BJ (cell line): ENCODE measurements around the gene UBE2I. TPM values are rescaled to one million over a fixed set of nuclear protein-coding genes. Genes with fewer than 3 reads are reported as not detected.
"Not testable (repeated sequence)": the region's sequence is repeated elsewhere in the genome, so short reads cannot be mapped to it uniquely, and the experiment has no call there.

Experiments
- CTCF ChIA-PET: fragments of 350-600 bp; formaldehyde crosslinking; extraction: SDS; loops from one replicate; lab custom pipeline; 2021; ENCODE audit warnings: antibody characterized with exemption, inconsistent platforms; lab: Yijun Ruan, JAX
- POLR2A ChIA-PET: fragments of 300-600 bp; sonication (Branson Sonifier 250); formaldehyde crosslinking; extraction: SDS; loops from one replicate; lab custom pipeline; 2021; ENCODE audit warnings: antibody characterized with exemption; lab: Charles Lee
- DNase-seq: peaks from one replicate; pipeline ENCODE4 v3.0.0-alpha.2; 2011; ENCODE audit warnings: low read depth
- H3K27me3 ChIP-seq: 2 replicates; pipeline ENCODE4 v1.6.0; 2011; ENCODE audit warnings: low read length; ENCODE audit not compliant: control insufficient read depth, insufficient read depth
- H3K36me3 ChIP-seq: 2 replicates; pipeline ENCODE4 v1.5.1; 2011; ENCODE audit warnings: low read length; ENCODE audit not compliant: control insufficient read depth, insufficient read depth
- H3K4me3 ChIP-seq: 2 replicates; pipeline ENCODE4 v1.5.1; 2011; ENCODE audit warnings: low read depth, mild to moderate bottlenecking, control low read depth, low read length
- CTCF ChIP-seq: IDR thresholded peaks from 2 replicates; pipeline ENCODE4 v1.5.1; 2011; ENCODE audit warnings: low read depth, mild to moderate bottlenecking, control low read depth, inconsistent platforms, low read length, moderate library complexity; ENCODE audit not compliant: insufficient read depth
- polyA plus RNA-seq: library from polyadenylated mRNA; depleted of rRNA; stranded (reverse); fragments of >200 nt; gene quantifications from 2 replicates; pipeline ENCODE4 v1.2.3, GENCODE V29; 2011

Gene UBE2I
- polyA plus RNA-seq, 1 experiment: 81.2 TPM

GRCh38 chr16:1327619-1327947, 18.1 kb downstream of the UBE2I start:
- CTCF ChIA-PET: no interaction called here

DNA sequence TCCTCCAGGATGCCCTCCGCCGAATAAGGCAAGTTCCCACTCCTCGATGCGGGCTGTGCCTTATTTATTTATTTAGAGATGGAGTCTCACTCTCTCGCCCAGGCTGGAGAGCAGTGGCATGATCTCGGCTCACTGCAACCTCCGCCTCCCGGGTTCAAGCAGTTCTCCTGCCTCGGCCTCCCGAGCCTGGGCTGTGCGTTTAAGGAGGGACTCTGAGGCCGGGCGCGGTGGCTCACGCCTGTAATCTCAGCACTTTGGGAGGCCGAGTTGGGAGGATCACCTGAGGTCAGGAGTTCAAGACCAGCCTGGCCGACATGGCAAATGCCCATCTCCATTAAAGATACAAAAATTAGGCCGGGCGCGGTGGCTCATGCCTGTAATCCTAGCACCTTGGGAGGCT, 18.7 kb downstream of the UBE2I start:
- POLR2A ChIA-PET, DNase-seq, H3K4me3 ChIP-seq, CTCF ChIA-PET: not testable (repeated sequence)
- peaks cover 14% of the 10 kb centered on the region for H3K27me3 ChIP-seq
- peaks cover 13% of the 10 kb centered on the region for H3K36me3 ChIP-seq

More at GRCh38 chr16:1327619-1327947, 18.1 kb downstream of the UBE2I start:
- no peak for DNase-seq
- POLR2A ChIA-PET: no interaction called here
- H3K4me3 ChIP-seq: no peak overlapping the region
- TF ChIP-seq CTCF: no peak
- peaks cover 10% of the 10 kb centered on the region for H3K27me3 ChIP-seq
- H3K36me3 ChIP-seq: peaks cover 14% of the 10 kb centered on the region

DNA sequence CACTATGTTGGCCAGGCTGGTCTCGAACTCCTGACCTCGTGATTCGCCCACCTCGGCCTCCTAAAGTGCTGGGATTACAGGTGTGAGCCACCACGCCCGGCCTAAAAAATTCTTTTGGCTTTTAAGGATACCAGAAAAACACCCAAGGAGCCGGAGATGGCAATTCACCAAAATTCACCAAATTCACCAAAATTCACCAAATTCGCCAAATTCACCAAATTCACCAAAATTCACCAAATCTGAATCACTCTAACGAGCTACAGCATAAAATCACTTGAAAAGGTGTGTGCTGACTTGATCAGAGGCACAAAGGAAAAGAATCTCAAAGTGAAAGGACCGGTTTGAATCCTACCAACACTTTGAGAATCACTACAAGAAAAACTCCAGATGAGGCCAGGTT, 19.5 kb downstream of the UBE2I start:
- CTCF ChIA-PET, H3K4me3 ChIP-seq, H3K36me3 ChIP-seq, DNase-seq, POLR2A ChIA-PET: not testable (repeated sequence)
- H3K27me3 ChIP-seq: peaks cover 17% of the 10 kb centered on the region

- POLR2A ChIA-PET: no interaction called here
- DNase-seq: no peak
- peak; percentile 49 for TF ChIP-seq CTCF
- H3K4me3 ChIP-seq: no peak overlapping the region
- H3K27me3 ChIP-seq: peaks cover 29% of the 10 kb centered on the region
- CTCF ChIA-PET: interaction anchor here (0.7 to 1.1 kb wide), 2 partner anchors 15 to 18 kb away, joined by 3 read pairs; no protein-coding TSS in a partner anchor
- H3K36me3 ChIP-seq: peaks cover 1% of the 10 kb centered on the region
Measured at GRCh38 chr16:1330260-1330914, 21.0 kb downstream of the UBE2I start.

DNA sequence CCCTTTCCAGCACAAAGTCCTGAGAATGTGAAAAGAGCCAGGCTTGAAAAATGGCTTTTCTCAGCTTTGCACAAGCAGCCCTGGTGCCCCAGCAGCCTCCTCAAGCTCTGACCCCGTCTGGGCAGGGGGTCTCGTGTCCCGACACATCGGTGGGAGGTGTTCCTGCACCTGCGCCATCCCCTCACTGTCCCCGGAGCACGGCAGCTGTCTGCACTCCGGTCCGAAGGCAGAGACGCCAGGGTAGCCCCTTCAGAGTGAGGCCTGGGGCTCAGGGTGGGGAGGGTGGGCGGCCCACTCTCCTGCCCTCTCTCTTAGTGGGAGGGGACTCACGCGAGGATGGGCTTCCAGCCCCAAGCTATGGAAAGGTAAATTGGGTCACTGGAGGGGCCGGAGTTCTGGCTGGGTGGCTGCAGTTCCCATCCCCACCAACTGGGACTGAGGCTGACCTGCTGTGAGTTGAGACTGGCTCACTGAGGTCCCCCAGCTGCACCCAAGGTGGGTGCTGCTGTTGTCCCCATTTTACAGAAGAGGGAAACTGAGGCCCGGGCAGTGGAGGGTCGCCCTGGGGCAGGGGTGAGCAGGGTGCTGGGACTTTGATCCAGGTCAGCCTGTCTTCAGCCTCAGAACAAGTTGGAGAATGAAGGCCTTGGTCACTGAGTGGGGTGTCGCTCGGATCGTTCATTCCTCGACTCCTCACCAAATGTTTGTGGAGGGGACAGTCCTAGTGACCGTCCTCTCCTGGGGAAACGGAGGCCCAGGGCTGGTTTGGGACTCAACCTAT, 21.7 kb downstream of the UBE2I start:
- no peaks in the 10 kb centered on the region; the same call in 1 of the 2 replicates for H3K36me3 ChIP-seq
- peaks cover 31% of the 10 kb centered on the region for H3K27me3 ChIP-seq
- DNase-seq: no peak
- no peak overlapping the region for H3K4me3 ChIP-seq
- no peak; the same call in 1 of the 2 replicates for TF ChIP-seq CTCF
- ChIA-PET CTCF (interaction anchor here (0.7 to 1.1 kb wide), 2 partner anchors 14 to 19 kb away, joined by 3 read pairs; no protein-coding TSS in a partner anchor), POLR2A (no interaction called here)
